ENCODE measurements around the gene UPF2.

GRCh38 chr10:12050528-12050927, 7.9 kb upstream of the UPF2 start:
- TF ChIP-seq, protein P1, sequence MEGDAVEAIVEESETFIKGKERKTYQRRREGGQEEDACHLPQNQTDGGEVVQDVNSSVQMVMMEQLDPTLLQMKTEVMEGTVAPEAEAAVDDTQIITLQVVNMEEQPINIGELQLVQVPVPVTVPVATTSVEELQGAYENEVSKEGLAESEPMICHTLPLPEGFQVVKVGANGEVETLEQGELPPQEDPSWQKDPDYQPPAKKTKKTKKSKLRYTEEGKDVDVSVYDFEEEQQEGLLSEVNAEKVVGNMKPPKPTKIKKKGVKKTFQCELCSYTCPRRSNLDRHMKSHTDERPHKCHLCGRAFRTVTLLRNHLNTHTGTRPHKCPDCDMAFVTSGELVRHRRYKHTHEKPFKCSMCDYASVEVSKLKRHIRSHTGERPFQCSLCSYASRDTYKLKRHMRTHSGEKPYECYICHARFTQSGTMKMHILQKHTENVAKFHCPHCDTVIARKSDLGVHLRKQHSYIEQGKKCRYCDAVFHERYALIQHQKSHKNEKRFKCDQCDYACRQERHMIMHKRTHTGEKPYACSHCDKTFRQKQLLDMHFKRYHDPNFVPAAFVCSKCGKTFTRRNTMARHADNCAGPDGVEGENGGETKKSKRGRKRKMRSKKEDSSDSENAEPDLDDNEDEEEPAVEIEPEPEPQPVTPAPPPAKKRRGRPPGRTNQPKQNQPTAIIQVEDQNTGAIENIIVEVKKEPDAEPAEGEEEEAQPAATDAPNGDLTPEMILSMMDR (optimal IDR thresholded peaks at IDR 0.05 in 1 of 3, IDR thresholded peaks at IDR 0.05 in 1 of 3, conservative IDR thresholded peaks at IDR 0.05 in 1 of 3; ENCODE audit: extremely low read depth in 1 of 3, insufficient read depth in 2 of 3, low read length in 3 of 3), result no peak
- no peak for TF ChIP-seq EZH2 (IDR thresholded peaks at IDR 0.05; ENCODE audit: low read length)
